Keratinocyte (primary cell): ENCODE results near the gene MORN5.

ENCODE experiments used
- EZH2 ChIP-seq: IDR thresholded peaks from one replicate; pipeline ENCODE4 v1.6.1; 2012; ENCODE audit warnings: inconsistent platforms, mild to moderate bottlenecking, low read length, moderate library complexity
- TF ChIP-seq, protein P1 (sequence below), 3 experiments: IDR thresholded peaks in 1 of 3; conservative IDR thresholded peaks in 1 of 3; optimal IDR thresholded peaks in 1 of 3; 2 replicates in 2 of 3; 3 replicates in 1 of 3; pipeline versions ENCODE3 to v1.5.1; 2011; ENCODE audit warnings: low read length in 3 of 3, mild to moderate bottlenecking in 3 of 3, moderate library complexity in 2 of 3, control low read depth in 1 of 3, inconsistent platforms in 1 of 3; ENCODE audit not compliant: insufficient read depth in 2 of 3; ENCODE audit errors: extremely low read depth in 1 of 3

DNA sequence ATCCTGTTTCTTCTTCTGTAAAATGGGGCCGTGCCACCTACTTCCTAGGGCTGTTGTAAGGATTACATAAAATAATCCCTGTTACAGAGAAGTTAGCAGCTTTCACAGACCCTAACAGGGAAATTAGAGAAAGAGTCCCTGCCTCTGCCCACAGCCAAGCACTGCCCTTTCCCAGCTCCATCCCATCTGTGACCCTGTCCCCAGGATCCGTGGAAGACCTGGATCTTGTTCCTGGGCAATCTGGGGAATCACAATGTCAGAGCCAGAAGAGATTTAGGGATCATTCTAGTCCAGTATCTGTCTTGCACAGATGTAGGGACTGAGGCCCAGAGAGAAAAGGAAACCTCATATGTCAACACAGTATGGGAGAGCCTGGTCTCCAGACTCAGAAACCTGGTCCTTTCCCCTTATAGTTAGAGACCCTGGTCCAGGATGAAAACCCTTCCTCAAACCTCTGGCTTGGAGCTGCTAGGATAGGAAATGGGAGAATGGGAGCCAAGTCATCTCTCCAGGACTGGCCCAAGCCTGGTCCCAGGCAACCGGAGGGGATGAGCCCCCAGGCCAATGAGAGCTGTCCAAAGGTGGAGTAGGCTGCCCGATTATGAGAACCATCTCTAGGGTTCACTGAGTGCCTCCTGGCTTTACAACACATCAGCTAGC is 56.6 kb downstream of the MORN5 start:
- TF ChIP-seq, protein P1, sequence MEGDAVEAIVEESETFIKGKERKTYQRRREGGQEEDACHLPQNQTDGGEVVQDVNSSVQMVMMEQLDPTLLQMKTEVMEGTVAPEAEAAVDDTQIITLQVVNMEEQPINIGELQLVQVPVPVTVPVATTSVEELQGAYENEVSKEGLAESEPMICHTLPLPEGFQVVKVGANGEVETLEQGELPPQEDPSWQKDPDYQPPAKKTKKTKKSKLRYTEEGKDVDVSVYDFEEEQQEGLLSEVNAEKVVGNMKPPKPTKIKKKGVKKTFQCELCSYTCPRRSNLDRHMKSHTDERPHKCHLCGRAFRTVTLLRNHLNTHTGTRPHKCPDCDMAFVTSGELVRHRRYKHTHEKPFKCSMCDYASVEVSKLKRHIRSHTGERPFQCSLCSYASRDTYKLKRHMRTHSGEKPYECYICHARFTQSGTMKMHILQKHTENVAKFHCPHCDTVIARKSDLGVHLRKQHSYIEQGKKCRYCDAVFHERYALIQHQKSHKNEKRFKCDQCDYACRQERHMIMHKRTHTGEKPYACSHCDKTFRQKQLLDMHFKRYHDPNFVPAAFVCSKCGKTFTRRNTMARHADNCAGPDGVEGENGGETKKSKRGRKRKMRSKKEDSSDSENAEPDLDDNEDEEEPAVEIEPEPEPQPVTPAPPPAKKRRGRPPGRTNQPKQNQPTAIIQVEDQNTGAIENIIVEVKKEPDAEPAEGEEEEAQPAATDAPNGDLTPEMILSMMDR (optimal IDR thresholded peaks at IDR 0.05 in 1 of 3, IDR thresholded peaks at IDR 0.05 in 1 of 3, conservative IDR thresholded peaks at IDR 0.05 in 1 of 3; ENCODE audit: extremely low read depth in 1 of 3, insufficient read depth in 2 of 3, low read length in 3 of 3) = no peak
- TF ChIP-seq EZH2 = no peak
